GM18520 (cell line): ENCODE results near the gene PNRC2.
"Not testable (repeated sequence)": the region's sequence is repeated elsewhere in the genome, so short reads cannot be mapped to it uniquely, and the experiment has no call there.

Experiments
- ATAC-seq: cut with Tn5 transposase; IDR thresholded peaks from one replicate; pipeline ENCODE4 v1.9.1; 2021; ENCODE audit not compliant: unreplicated experiment

PNRC2 gene

GRCh38 chr1:23987038-23987437, 27.4 kb downstream of the PNRC2 start:
- not testable (repeated sequence) for ATAC-seq

- ATAC-seq, result no peak
Observed at GRCh38 chr1:23989263-23989662, 29.6 kb downstream of the PNRC2 start.

GRCh38 chr1:23992011-23992410, 32.4 kb downstream of the PNRC2 start:
- ATAC-seq, result not testable (repeated sequence)

- ATAC-seq, result no peak
Observed at GRCh38 chr1:23995431-23995837, 35.8 kb downstream of the PNRC2 start.

- no peak for ATAC-seq
Observed at GRCh38 chr1:23996700-23997229, 37.1 kb downstream of the PNRC2 start.

- no peak for ATAC-seq
Observed at GRCh38 chr1:23997812-23998211, 38.2 kb downstream of the PNRC2 start.

- ATAC-seq, result no peak
Observed at GRCh38 chr1:23999156-23999671, 39.6 kb downstream of the PNRC2 start.

GRCh38 chr1:24002695-24003094, 43.1 kb downstream of the PNRC2 start:
- no peak for ATAC-seq

- no peak for ATAC-seq
Observed at GRCh38 chr1:24003331-24003972, 43.8 kb downstream of the PNRC2 start.

- no peak for ATAC-seq
Observed at GRCh38 chr1:24004132-24004531, 44.5 kb downstream of the PNRC2 start.

- no peak for ATAC-seq
Observed at GRCh38 chr1:24005163-24005562, 45.5 kb downstream of the PNRC2 start.

GRCh38 chr1:24007079-24007478, 47.5 kb downstream of the PNRC2 start:
- ATAC-seq, result no peak

- ATAC-seq, result not testable (repeated sequence)
Observed at GRCh38 chr1:24008574-24009184, 49.1 kb downstream of the PNRC2 start.

- no peak for ATAC-seq
Observed at GRCh38 chr1:24009406-24009805, 49.8 kb downstream of the PNRC2 start.

- ATAC-seq, result no peak
Observed at GRCh38 chr1:24010650-24011049, 51.0 kb downstream of the PNRC2 start.

GRCh38 chr1:24012878-24013277, 53.2 kb downstream of the PNRC2 start:
- not testable (repeated sequence) for ATAC-seq
